Stimulated activated CD4-positive, alpha-beta T cell treated with anti-CD3 and anti-CD28 coated beads, Interleukin-15, amount 100 ng/mL, for 48 hours (primary cell): ENCODE data around the gene AGO1.
"Not testable (repeated sequence)": the region's sequence is repeated elsewhere in the genome, so short reads cannot be mapped to it uniquely, and the experiment has no call there.

Experiments
- DNase-seq, 2 donors: peaks; one replicate each; pipeline ENCODE4 v3.0.0-alpha.2; 2020; ENCODE audit warnings: low read depth in 2 of 2

AGO1 gene

GRCh38 chr1:35915693-35916092, 32.7 kb downstream of the AGO1 start:
- no peak for DNase-seq

GRCh38 chr1:35923791-35924221, 40.8 kb downstream of the AGO1 start:
- DNase-seq, result no peak

- DNase-seq, result no peak
Observed at GRCh38 chr1:35924838-35925237, 41.8 kb downstream of the AGO1 start.

GRCh38 chr1:35925741-35926140, 42.7 kb downstream of the AGO1 start:
- DNase-seq, result no peak

- no peak for DNase-seq
Observed at GRCh38 chr1:35927472-35927871, 44.5 kb downstream of the AGO1 start.

GRCh38 chr1:35929730-35930592, 47.0 kb downstream of the AGO1 start:
- DNase-seq, result peak in 1 of 2 donors; percentile 7

GRCh38 chr1:35930593-35931445, 47.8 kb downstream of the AGO1 start, which contains the start of gene AGO3:
Gene AGO3, plus strand, starts transcription at chr1:35931105. Its CDS starts 322 bp downstream, at chr1:35931427.
- peak; percentile 86 to 87 for DNase-seq

GRCh38 chr1:35931446-35932157, 48.6 kb downstream of the AGO1 start:
- DNase-seq, result no peak

GRCh38 chr1:35932158-35932636, 49.2 kb downstream of the AGO1 start:
- DNase-seq, result no peak

GRCh38 chr1:35932941-35933340, 49.9 kb downstream of the AGO1 start:
- no peak for DNase-seq

- DNase-seq, result no peak
Observed at GRCh38 chr1:35935442-35936388, 52.7 kb downstream of the AGO1 start.

- DNase-seq, result no peak
Observed at GRCh38 chr1:35936838-35937237, 53.8 kb downstream of the AGO1 start.

GRCh38 chr1:35939484-35939883, 56.5 kb downstream of the AGO1 start:
- DNase-seq, result no peak

- no peak for DNase-seq
Observed at GRCh38 chr1:35945327-35945726, 62.3 kb downstream of the AGO1 start.

- DNase-seq, result no peak
Observed at GRCh38 chr1:35947547-35947946, 64.5 kb downstream of the AGO1 start.

- DNase-seq, result no peak
Observed at GRCh38 chr1:35958558-35958957, 75.5 kb downstream of the AGO1 start.

- no peak for DNase-seq
Observed at GRCh38 chr1:35959304-35959703, 76.3 kb downstream of the AGO1 start.

GRCh38 chr1:35962952-35963351, 79.9 kb downstream of the AGO1 start:
- no peak for DNase-seq

- not testable (repeated sequence) for DNase-seq
Observed at GRCh38 chr1:35964277-35964676, 81.3 kb downstream of the AGO1 start.

GRCh38 chr1:35968396-35968795, 85.4 kb downstream of the AGO1 start:
- no peak for DNase-seq

GRCh38 chr1:35971601-35972000, 88.6 kb downstream of the AGO1 start:
- DNase-seq, result no peak
